ENCODE measurements around the gene NR5A2.
"Not testable (repeated sequence)": the region's sequence is repeated elsewhere in the genome, so short reads cannot be mapped to it uniquely, and the experiment has no call there.

The NR5A2 gene

GRCh38 chr1:200182701-200183100 is 155.2 kb downstream of the NR5A2 start:
- Histone ChIP-seq H3K9ac (ENCODE audit: low read depth, low read length, poor library complexity, severe bottlenecking) (no peak overlapping the region), H3K9me3 (ENCODE audit: insufficient read depth, low read depth, low read length) (no peaks in the 10 kb centered on the region), H3K79me2 (ENCODE audit: insufficient read depth, low read length) (no peaks in the 10 kb centered on the region), H3K4me3 (ENCODE audit: low read length, poor library complexity, severe bottlenecking) (no peak overlapping the region), H2AFZ (ENCODE audit: low read length) (no peak overlapping the region), H3K4me2 (ENCODE audit: low read depth, low read length, poor library complexity, severe bottlenecking) (no peak overlapping the region), H3K36me3 (ENCODE audit: insufficient read depth, low read length) (no peaks in the 10 kb centered on the region), H3K9me2 (replicated peaks; ENCODE audit: low read depth, low read length) (no peaks in the 10 kb centered on the region), H3K4me1 (ENCODE audit: insufficient read depth, low read length, poor library complexity, severe bottlenecking) (no peaks in the 10 kb centered on the region), H3F3A (ENCODE audit: low read depth) (no peaks in the 10 kb centered on the region), H4K20me1 (ENCODE audit: insufficient read depth, low read length, poor library complexity, severe bottlenecking) (no peaks in the 10 kb centered on the region), H3K27me3 (ENCODE audit: insufficient read depth, low read length, poor library complexity, severe bottlenecking) (no peaks in the 10 kb centered on the region)
- TF ChIP-seq, protein P1, sequence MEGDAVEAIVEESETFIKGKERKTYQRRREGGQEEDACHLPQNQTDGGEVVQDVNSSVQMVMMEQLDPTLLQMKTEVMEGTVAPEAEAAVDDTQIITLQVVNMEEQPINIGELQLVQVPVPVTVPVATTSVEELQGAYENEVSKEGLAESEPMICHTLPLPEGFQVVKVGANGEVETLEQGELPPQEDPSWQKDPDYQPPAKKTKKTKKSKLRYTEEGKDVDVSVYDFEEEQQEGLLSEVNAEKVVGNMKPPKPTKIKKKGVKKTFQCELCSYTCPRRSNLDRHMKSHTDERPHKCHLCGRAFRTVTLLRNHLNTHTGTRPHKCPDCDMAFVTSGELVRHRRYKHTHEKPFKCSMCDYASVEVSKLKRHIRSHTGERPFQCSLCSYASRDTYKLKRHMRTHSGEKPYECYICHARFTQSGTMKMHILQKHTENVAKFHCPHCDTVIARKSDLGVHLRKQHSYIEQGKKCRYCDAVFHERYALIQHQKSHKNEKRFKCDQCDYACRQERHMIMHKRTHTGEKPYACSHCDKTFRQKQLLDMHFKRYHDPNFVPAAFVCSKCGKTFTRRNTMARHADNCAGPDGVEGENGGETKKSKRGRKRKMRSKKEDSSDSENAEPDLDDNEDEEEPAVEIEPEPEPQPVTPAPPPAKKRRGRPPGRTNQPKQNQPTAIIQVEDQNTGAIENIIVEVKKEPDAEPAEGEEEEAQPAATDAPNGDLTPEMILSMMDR (conservative IDR thresholded peaks at IDR 0.05; ENCODE audit: low read length) = no peak
- no peak for TF ChIP-seq EZH2phosphoT487 (IDR thresholded peaks at IDR 0.05; ENCODE audit: borderline replicate concordance)

DNA sequence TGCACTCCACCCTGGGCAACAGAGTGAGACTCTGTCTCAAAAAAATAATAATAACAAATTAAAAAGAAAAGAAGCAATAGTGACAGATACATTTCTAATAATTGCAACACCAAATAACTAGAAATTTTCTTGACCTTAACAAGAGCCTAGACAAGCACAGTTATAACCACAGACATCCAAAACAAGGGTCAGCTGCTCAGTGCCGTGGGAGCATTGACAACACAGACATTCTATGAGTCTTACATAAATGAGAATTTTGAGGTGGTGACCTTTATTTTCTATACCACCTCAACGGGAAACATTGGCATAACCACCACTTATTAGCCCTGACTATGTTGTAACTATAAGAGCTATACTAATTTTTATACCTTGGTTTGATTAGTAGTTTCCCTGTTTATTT is 156.1 kb downstream of the NR5A2 start:
- Histone ChIP-seq H3K4me2 (ENCODE audit: low read depth, low read length, poor library complexity, severe bottlenecking) (no peak overlapping the region), H4K20me1 (ENCODE audit: insufficient read depth, low read length, poor library complexity, severe bottlenecking) (no peaks in the 10 kb centered on the region), H3F3A (ENCODE audit: low read depth) (no peaks in the 10 kb centered on the region), H3K4me1 (ENCODE audit: insufficient read depth, low read length, poor library complexity, severe bottlenecking) (no peaks in the 10 kb centered on the region), H3K4me3 (ENCODE audit: low read length, poor library complexity, severe bottlenecking) (no peak overlapping the region), H3K9ac (ENCODE audit: low read depth, low read length, poor library complexity, severe bottlenecking) (no peak overlapping the region), H3K79me2 (ENCODE audit: insufficient read depth, low read length) (no peaks in the 10 kb centered on the region), H3K9me3 (ENCODE audit: insufficient read depth, low read depth, low read length) (no peaks in the 10 kb centered on the region), H3K27me3 (ENCODE audit: insufficient read depth, low read length, poor library complexity, severe bottlenecking) (no peaks in the 10 kb centered on the region), H2AFZ (ENCODE audit: low read length) (no peak overlapping the region), H3K36me3 (ENCODE audit: insufficient read depth, low read length) (no peaks in the 10 kb centered on the region), H3K9me2 (replicated peaks; ENCODE audit: low read depth, low read length) (no peaks in the 10 kb centered on the region)
- TF ChIP-seq, protein P1 (conservative IDR thresholded peaks at IDR 0.05; ENCODE audit: low read length) = no peak
- TF ChIP-seq EZH2phosphoT487 (IDR thresholded peaks at IDR 0.05; ENCODE audit: borderline replicate concordance) = no peak

GRCh38 chr1:200184196-200184595 is 156.7 kb downstream of the NR5A2 start:
- H3K27me3 ChIP-seq (ENCODE audit: insufficient read depth, low read length, poor library complexity, severe bottlenecking) = no peaks in the 10 kb centered on the region
- no peak overlapping the region for H3K4me3 ChIP-seq (ENCODE audit: low read length, poor library complexity, severe bottlenecking)
- no peaks in the 10 kb centered on the region for H3F3A ChIP-seq (ENCODE audit: low read depth)
- no peaks in the 10 kb centered on the region for H3K9me3 ChIP-seq (ENCODE audit: insufficient read depth, low read depth, low read length)
- H2AFZ ChIP-seq (ENCODE audit: low read length) = no peak overlapping the region
- H3K9me2 ChIP-seq (replicated peaks; ENCODE audit: low read depth, low read length) = no peaks in the 10 kb centered on the region
- H3K79me2 ChIP-seq (ENCODE audit: insufficient read depth, low read length) = no peaks in the 10 kb centered on the region
- H3K9ac ChIP-seq (ENCODE audit: low read depth, low read length, poor library complexity, severe bottlenecking) = no peak overlapping the region
- no peak overlapping the region for H3K4me2 ChIP-seq (ENCODE audit: low read depth, low read length, poor library complexity, severe bottlenecking)
- no peaks in the 10 kb centered on the region for H3K4me1 ChIP-seq (ENCODE audit: insufficient read depth, low read length, poor library complexity, severe bottlenecking)
- TF ChIP-seq EZH2phosphoT487 (IDR thresholded peaks at IDR 0.05; ENCODE audit: borderline replicate concordance) = no peak
- TF ChIP-seq, protein P1 (conservative IDR thresholded peaks at IDR 0.05; ENCODE audit: low read length) = no peak
- no peaks in the 10 kb centered on the region for H4K20me1 ChIP-seq (ENCODE audit: insufficient read depth, low read length, poor library complexity, severe bottlenecking)
- H3K36me3 ChIP-seq (ENCODE audit: insufficient read depth, low read length) = no peaks in the 10 kb centered on the region

GRCh38 chr1:200185191-200185590 is 157.7 kb downstream of the NR5A2 start:
- not testable (repeated sequence) for H3K4me2 ChIP-seq (ENCODE audit: low read depth, low read length, poor library complexity, severe bottlenecking)

DNA sequence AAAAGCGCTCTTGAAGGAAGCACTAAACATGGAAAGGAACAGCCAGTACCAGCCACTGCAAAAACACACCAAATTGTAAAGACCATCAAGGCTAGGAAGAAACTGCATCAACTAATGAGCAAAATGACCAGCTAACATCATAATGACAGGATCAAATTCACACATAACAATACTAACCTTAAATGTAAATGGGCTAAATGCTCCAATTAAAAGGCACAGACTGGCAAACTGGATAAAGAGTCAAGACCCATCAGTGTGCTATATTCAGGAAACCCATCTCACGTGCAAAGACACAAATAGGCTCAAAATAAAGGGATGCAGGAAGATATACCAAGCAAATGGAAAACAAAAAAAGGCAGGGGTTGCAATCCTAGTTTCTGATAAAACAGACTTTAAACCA is 159.8 kb downstream of the NR5A2 start:
- not testable (repeated sequence) for H3K9me3 ChIP-seq (ENCODE audit: insufficient read depth, low read depth, low read length); H3K9ac ChIP-seq (ENCODE audit: low read depth, low read length, poor library complexity, severe bottlenecking); H3K4me2 ChIP-seq (ENCODE audit: low read depth, low read length, poor library complexity, severe bottlenecking); H2AFZ ChIP-seq (ENCODE audit: low read length); H3K4me1 ChIP-seq (ENCODE audit: insufficient read depth, low read length, poor library complexity, severe bottlenecking); H3K9me2 ChIP-seq (replicated peaks; ENCODE audit: low read depth, low read length); H3K4me3 ChIP-seq (ENCODE audit: low read length, poor library complexity, severe bottlenecking); H3K36me3 ChIP-seq (ENCODE audit: insufficient read depth, low read length); H4K20me1 ChIP-seq (ENCODE audit: insufficient read depth, low read length, poor library complexity, severe bottlenecking); H3F3A ChIP-seq (ENCODE audit: low read depth); H3K27me3 ChIP-seq (ENCODE audit: insufficient read depth, low read length, poor library complexity, severe bottlenecking); H3K79me2 ChIP-seq (ENCODE audit: insufficient read depth, low read length)

More at GRCh38 chr1:200185191-200185590, 157.7 kb downstream of the NR5A2 start:
- not testable (repeated sequence) for H3K79me2 ChIP-seq (ENCODE audit: insufficient read depth, low read length); H3K9me2 ChIP-seq (replicated peaks; ENCODE audit: low read depth, low read length); H3K9ac ChIP-seq (ENCODE audit: low read depth, low read length, poor library complexity, severe bottlenecking); H3K4me1 ChIP-seq (ENCODE audit: insufficient read depth, low read length, poor library complexity, severe bottlenecking); H4K20me1 ChIP-seq (ENCODE audit: insufficient read depth, low read length, poor library complexity, severe bottlenecking); H2AFZ ChIP-seq (ENCODE audit: low read length); H3K4me3 ChIP-seq (ENCODE audit: low read length, poor library complexity, severe bottlenecking); H3K36me3 ChIP-seq (ENCODE audit: insufficient read depth, low read length); H3F3A ChIP-seq (ENCODE audit: low read depth); H3K9me3 ChIP-seq (ENCODE audit: insufficient read depth, low read depth, low read length); H3K27me3 ChIP-seq (ENCODE audit: insufficient read depth, low read length, poor library complexity, severe bottlenecking)
